ENCODE data around the gene C11orf24. TPM values are rescaled to one million over a fixed set of nuclear protein-coding genes. Genes with fewer than 3 reads are reported as not detected.

Gene C11orf24
- total and polyA plus RNA-seq, 9 donors, result 14.7 to 47.3 (median 31.8) TPM

GRCh38 chr11:68306636-68307035, 34.9 kb upstream of the C11orf24 start:
- intact Hi-C loops (cut with DNase I), result no loop called here
- no peak overlapping the region for H3K27ac ChIP-seq

GRCh38 chr11:68303982-68304780, 32.4 kb upstream of the C11orf24 start:
- no peaks in the 10 kb centered on the region for H3K4me1 ChIP-seq (ENCODE audit: insufficient read depth)
- DNase-seq, result no peak
- no peak overlapping the region for H3K4me3 ChIP-seq
- no peaks in the 10 kb centered on the region for H3K36me3 ChIP-seq
- intact Hi-C loops (cut with DNase I), result no loop called here
- H3K27me3 ChIP-seq, result no peaks in the 10 kb centered on the region
- no peak overlapping the region for H3K27ac ChIP-seq
- no peaks in the 10 kb centered on the region for H3K9me3 ChIP-seq
- TF ChIP-seq EP300 (IDR thresholded peaks at IDR 0.05) (no peak), POLR2A (IDR thresholded peaks at IDR 0.05) (no peak), CTCF (IDR thresholded peaks at IDR 0.05) (no peak)
- WGBS, 3 donors, result 92 to 97% (median 95%) methylated on average over 7 of the region's 7 CpGs

More at GRCh38 chr11:68306636-68307035, 34.9 kb upstream of the C11orf24 start:
- Histone ChIP-seq H3K4me3 (no peak overlapping the region), H3K9me3 (no peaks in the 10 kb centered on the region), H3K36me3 (no peaks in the 10 kb centered on the region), H3K4me1 (ENCODE audit: insufficient read depth) (no peaks in the 10 kb centered on the region), H3K27me3 (no peaks in the 10 kb centered on the region)
- TF ChIP-seq POLR2A (IDR thresholded peaks at IDR 0.05) (no peak), CTCF (IDR thresholded peaks at IDR 0.05) (no peak), EP300 (IDR thresholded peaks at IDR 0.05) (no peak)
- no peak for DNase-seq
- WGBS, 3 donors, result 88 to 92% (median 90%) methylated on average over 3 of the region's 3 CpGs

GRCh38 chr11:68303083-68303482, 31.3 kb upstream of the C11orf24 start:
- no peaks in the 10 kb centered on the region for H3K9me3 ChIP-seq
- H3K4me3 ChIP-seq, result no peak overlapping the region
- H3K36me3 ChIP-seq, result no peaks in the 10 kb centered on the region
- TF ChIP-seq POLR2A (IDR thresholded peaks at IDR 0.05) (no peak), EP300 (IDR thresholded peaks at IDR 0.05) (no peak), CTCF (IDR thresholded peaks at IDR 0.05) (no peak)
- H3K27ac ChIP-seq, result no peak overlapping the region
- 66 to 75% (median 73%) methylated on average over 2 of the region's 2 CpGs for WGBS, 3 donors
- intact Hi-C loops (cut with DNase I), result no loop called here
- DNase-seq, result no peak
- no peaks in the 10 kb centered on the region for H3K27me3 ChIP-seq
- no peaks in the 10 kb centered on the region for H3K4me1 ChIP-seq (ENCODE audit: insufficient read depth)

GRCh38 chr11:68302670-68303069, 30.9 kb upstream of the C11orf24 start:
- DNase-seq, result no peak
- no peak for TF ChIP-seq EP300 (IDR thresholded peaks at IDR 0.05)
- no peak for TF ChIP-seq POLR2A (IDR thresholded peaks at IDR 0.05)
- TF ChIP-seq CTCF (IDR thresholded peaks at IDR 0.05), result no peak
- WGBS, 3 donors, result 67 to 85% (median 81%) methylated on average over 7 of the region's 7 CpGs
- no peaks in the 10 kb centered on the region for H3K36me3 ChIP-seq
- H3K9me3 ChIP-seq, result no peaks in the 10 kb centered on the region
- intact Hi-C loops (cut with DNase I), result no loop called here
- H3K4me3 ChIP-seq, result no peak overlapping the region
- H3K27ac ChIP-seq, result no peak overlapping the region
- no peaks in the 10 kb centered on the region for H3K4me1 ChIP-seq (ENCODE audit: insufficient read depth)
- H3K27me3 ChIP-seq, result no peaks in the 10 kb centered on the region
